ENCODE measurements around the gene HTR2A. TPM values are rescaled to one million over a fixed set of nuclear protein-coding genes. Genes with fewer than 3 reads are reported as not detected.

HTR2A gene
- total and polyA plus RNA-seq, 3 donors from 2014 or later, result 0.74 to 1.4 (median 1.0) TPM

DNA sequence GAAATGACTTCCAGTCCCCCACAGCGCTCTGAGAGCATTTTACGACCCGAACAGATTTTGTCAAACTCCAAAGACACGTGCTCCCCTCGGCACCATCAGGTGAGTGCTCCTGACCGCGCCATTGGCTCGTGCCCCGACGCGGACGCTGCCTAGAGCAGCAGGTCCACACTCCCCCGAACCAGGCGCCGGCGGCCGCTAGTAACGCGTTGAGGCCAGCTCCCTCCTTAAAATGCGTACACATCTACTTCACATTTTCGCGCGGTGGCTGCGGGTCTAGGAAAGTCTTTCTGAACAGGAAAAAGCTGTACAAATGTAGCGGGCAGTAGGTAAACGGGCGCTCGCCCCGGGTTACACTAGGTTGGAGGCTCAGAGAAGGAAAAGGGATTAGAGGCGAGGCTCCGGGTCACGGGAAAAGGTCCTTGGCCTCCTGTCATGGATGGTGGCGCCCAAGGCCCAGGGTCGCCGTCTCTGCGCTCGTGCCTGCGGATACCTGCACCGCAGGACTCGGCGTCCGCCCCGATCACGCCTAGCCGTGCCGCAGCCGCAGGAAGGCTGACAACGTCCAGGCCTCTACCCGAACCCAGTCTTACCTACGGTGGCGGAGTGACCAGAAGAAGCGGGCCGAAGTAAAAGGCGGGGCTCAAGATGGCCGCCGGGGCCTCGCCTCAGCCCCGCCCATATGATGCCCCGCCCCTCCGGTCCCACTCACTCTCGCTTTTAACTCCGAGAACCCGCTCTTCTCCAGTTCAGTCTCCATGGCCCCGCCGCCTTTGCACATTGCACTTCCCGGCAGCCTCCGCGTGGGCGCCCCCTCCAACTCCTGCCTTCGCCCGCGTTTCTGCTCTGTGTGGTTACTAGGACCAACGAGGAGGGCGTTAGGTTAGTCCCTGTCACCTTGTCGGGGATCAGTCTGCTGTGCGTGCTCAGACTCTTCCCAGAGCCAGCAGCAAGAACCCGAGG is 100.1 kb downstream of the HTR2A start, which contains the start of gene ESD:
Gene ESD, minus strand, starts transcription at position 647 of the 960 bp plus-strand sequence. CDS start 5,748 bp downstream, outside the sequence.
- no peaks in the 10 kb centered on the region for H3K9me3 ChIP-seq
- H3K4me1 ChIP-seq, result peaks cover 10% of the 10 kb centered on the region
- intact Hi-C loops (cut with DNase I; ENCODE audit: low total_unique reads), result no loop called here
- TF ChIP-seq, protein P1, sequence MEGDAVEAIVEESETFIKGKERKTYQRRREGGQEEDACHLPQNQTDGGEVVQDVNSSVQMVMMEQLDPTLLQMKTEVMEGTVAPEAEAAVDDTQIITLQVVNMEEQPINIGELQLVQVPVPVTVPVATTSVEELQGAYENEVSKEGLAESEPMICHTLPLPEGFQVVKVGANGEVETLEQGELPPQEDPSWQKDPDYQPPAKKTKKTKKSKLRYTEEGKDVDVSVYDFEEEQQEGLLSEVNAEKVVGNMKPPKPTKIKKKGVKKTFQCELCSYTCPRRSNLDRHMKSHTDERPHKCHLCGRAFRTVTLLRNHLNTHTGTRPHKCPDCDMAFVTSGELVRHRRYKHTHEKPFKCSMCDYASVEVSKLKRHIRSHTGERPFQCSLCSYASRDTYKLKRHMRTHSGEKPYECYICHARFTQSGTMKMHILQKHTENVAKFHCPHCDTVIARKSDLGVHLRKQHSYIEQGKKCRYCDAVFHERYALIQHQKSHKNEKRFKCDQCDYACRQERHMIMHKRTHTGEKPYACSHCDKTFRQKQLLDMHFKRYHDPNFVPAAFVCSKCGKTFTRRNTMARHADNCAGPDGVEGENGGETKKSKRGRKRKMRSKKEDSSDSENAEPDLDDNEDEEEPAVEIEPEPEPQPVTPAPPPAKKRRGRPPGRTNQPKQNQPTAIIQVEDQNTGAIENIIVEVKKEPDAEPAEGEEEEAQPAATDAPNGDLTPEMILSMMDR (IDR thresholded peaks at IDR 0.05), result no peak
- no peak for TF ChIP-seq POLR2A (IDR thresholded peaks at IDR 0.05)
- peak within 1 kb of the TSS; percentile 85 to 96 for H3K4me3 ChIP-seq
- DNase-seq, result peak; percentile 97
- H3K27me3 ChIP-seq, result no peaks in the 10 kb centered on the region
- 0 to 1% methylated on average over 51 to 77 of the region's 77 CpGs for WGBS, 2 donors
- H3K36me3 ChIP-seq (ENCODE audit: low read depth, missing control alignments), result no peaks in the 10 kb centered on the region
- peak within 1 kb of the TSS; percentile 95 to 96 for H3K27ac ChIP-seq

DNA sequence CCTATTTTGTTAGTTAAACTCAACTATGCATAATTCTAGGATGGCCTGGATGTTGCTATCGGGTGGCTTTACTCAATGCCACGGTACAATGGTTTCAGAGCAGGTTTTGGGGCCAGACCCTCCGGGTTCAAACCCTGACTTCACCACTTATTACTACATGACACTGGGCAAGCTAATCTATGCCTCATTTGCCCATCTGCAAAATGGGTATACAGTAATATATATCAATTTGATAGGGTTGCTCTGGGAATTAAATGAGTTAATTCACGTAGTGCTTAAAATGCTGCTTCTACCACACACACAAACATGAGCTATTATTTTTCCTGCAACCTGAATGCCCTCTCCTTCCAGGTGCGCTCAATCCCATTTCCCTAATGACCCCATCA is 100.7 kb downstream of the HTR2A start:
- peaks cover 10% of the 10 kb centered on the region for H3K4me1 ChIP-seq
- H3K27ac ChIP-seq, result peak overlapping the region; percentile 95 to 96
- no peaks in the 10 kb centered on the region for H3K9me3 ChIP-seq
- intact Hi-C loops (cut with DNase I; ENCODE audit: low total_unique reads), result no loop called here
- no peak for DNase-seq
- H3K4me3 ChIP-seq, result peak overlapping the region; percentile 85 to 96
- TF ChIP-seq, protein P1 (IDR thresholded peaks at IDR 0.05), result no peak
- TF ChIP-seq POLR2A (IDR thresholded peaks at IDR 0.05), result no peak
- H3K27me3 ChIP-seq, result no peaks in the 10 kb centered on the region
- H3K36me3 ChIP-seq (ENCODE audit: low read depth, missing control alignments), result no peaks in the 10 kb centered on the region
- 40 to 50% methylated on average over 5 of the region's 5 CpGs for WGBS, 2 donors

DNA sequence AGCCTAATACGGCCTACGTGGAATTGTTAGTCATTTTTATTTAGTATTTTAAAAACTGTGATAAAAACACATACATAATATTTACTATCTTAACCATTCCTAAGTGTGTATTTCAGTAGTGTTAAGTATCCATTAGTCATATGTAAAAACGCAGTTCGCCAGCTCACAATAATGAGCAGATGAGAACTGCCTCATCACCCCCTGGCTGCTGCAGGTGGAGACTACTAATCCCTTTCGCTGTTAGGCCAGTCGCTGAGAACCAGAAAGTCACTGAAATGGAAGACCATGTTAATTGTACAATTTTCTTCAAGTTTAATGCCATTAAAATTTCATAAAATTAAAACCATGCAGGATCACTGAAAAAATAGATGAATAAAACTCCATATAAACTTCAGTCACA is 101.5 kb downstream of the HTR2A start:
- Histone ChIP-seq H3K4me1 (peaks cover 10% of the 10 kb centered on the region), H3K36me3 (ENCODE audit: low read depth, missing control alignments) (no peaks in the 10 kb centered on the region), H3K27me3 (no peaks in the 10 kb centered on the region), H3K9me3 (no peaks in the 10 kb centered on the region), H3K4me3 (no peak overlapping the region), H3K27ac (no peak overlapping the region)
- intact Hi-C loops (cut with DNase I; ENCODE audit: low total_unique reads), result no loop called here
- no peak for DNase-seq
- WGBS, 2 donors, result 55 to 72% methylated on average over 6 of the region's 6 CpGs
- TF ChIP-seq, protein P1 (IDR thresholded peaks at IDR 0.05), result no peak
- no peak for TF ChIP-seq POLR2A (IDR thresholded peaks at IDR 0.05)

DNA sequence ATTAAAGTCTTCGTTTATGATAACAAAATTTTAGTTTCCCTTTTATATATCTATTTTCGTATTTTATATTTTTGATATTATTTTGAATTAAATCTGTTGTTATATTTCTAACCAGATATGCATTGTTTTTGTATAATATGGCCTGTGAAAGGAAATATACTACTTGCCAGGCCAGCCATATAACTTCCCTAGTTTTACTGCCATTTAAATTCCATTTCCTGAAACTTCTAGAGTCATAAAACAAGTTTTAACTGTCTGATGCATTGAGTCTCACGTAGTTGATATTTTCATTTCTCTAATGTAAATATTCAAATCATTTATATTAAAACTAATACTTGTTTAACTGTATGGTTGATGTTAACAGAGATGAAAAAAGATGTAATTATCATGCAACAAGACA is 113.3 kb downstream of the HTR2A start:
- Histone ChIP-seq H3K27me3 (no peaks in the 10 kb centered on the region), H3K4me3 (no peak overlapping the region), H3K9me3 (no peaks in the 10 kb centered on the region), H3K36me3 (ENCODE audit: low read depth, missing control alignments) (no peaks in the 10 kb centered on the region), H3K4me1 (no peaks in the 10 kb centered on the region), H3K27ac (no peak overlapping the region)
- intact Hi-C loops (cut with DNase I; ENCODE audit: low total_unique reads), result no loop called here
- TF ChIP-seq, protein P1 (IDR thresholded peaks at IDR 0.05), result no peak
- TF ChIP-seq POLR2A (IDR thresholded peaks at IDR 0.05), result no peak
- no peak for DNase-seq
- WGBS, 2 donors, result 78 to 86% methylated on average over 3 of the region's 3 CpGs

Data from testis (tissue), 3 donors.